SK-N-MC (cell line): ENCODE results near the gene LRRC61.

Source experiments
- EZH2 ChIP-seq: fragments of 200-600 bp; sonication (generic); IDR thresholded peaks from one replicate; pipeline ENCODE4 v1.6.1; 2017; ENCODE audit warnings: antibody characterized with exemption
- POLR2AphosphoS5 ChIP-seq: IDR thresholded peaks from 2 replicates; pipeline ENCODE4 v1.6.1; 2012; ENCODE audit warnings: mild to moderate bottlenecking, low read depth, low read length, borderline replicate concordance

DNA sequence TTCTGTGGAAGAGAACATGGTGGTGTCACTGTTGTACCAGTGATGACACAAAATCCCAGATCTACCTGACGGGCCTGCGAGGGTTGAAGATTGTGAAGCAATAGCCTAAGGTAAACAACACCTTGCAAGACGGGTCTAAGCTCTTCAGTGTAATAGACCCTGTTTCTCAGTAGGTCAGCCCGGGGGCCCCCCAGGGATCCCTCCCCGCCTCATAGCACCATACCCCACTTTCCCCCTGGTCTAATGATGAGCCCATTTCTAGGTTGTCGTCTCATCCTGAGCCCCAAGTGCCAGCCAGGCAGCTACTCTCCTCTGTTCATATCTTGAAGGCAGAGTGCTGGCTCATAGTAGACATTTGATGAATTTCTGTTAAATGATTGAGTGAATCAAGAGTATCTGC lies 2.7 kb downstream of the LRRC61 start:
- no peak for TF ChIP-seq POLR2AphosphoS5
- no peak for TF ChIP-seq EZH2
